Measurements from ENCODE around the gene FOCAD. TPM values are rescaled to one million over a fixed set of nuclear protein-coding genes. Genes with fewer than 3 reads are reported as not detected.

Gene FOCAD
- total RNA-seq, 2 experiments from 2014 or later: 32.5 to 34.3 TPM

Small RNAs within 50 kb of the gene (microRNA-seq; reads per million reads assigned to microRNA genes)
- gene MIR491 (ENCODE audit: borderline replicate concordance): 15.2 reads per million, percentile 38 among the genes with 10 or more reads in this experiment

Other genes starting within 250 kb of the FOCAD start
- gene MLLT3, start 61.8 kb upstream of the FOCAD start, total RNA-seq: 10 to 100 TPM; 42.5 to 49.2 TPM